Karpas-422 (cell line): Measurements from ENCODE around the gene BICC1. TPM values are rescaled to one million over a fixed set of nuclear protein-coding genes. Genes with fewer than 3 reads are reported as not detected.

ENCODE experiments used
- DNase-seq: peaks from one replicate; pipeline ENCODE4 v3.0.0-alpha.2; 2015
- H2AFZ ChIP-seq: fragments of 200-600 bp; sonication (generic); 2 replicates; pipeline ENCODE4 v1.6.1; 2014; ENCODE audit warnings: antibody characterized with exemption, low read length, mixed read lengths
- H3K27ac ChIP-seq: fragments of 200-600 bp; sonication (generic); 2 replicates; pipeline ENCODE4 v1.5.1; 2014; ENCODE audit warnings: mild to moderate bottlenecking, low read length, moderate library complexity
- H3K27me3 ChIP-seq: fragments of 200-600 bp; sonication (generic); 2 replicates; pipeline ENCODE4 v1.6.1; 2014; ENCODE audit warnings: low read length, mixed read lengths
- H3K36me3 ChIP-seq: fragments of 200-600 bp; sonication (generic); 2 replicates; pipeline ENCODE4 v1.6.1; 2014; ENCODE audit warnings: low read length, mixed read lengths; ENCODE audit not compliant: insufficient read depth
- H3K4me1 ChIP-seq: fragments of 200-600 bp; sonication (generic); 2 replicates; pipeline ENCODE4 v1.6.1; 2014; ENCODE audit warnings: mild to moderate bottlenecking, low read length, mixed read lengths
- H3K4me2 ChIP-seq: fragments of 200-600 bp; sonication (generic); 2 replicates; pipeline ENCODE4 v1.6.1; 2014; ENCODE audit warnings: low read length, low read depth, mild to moderate bottlenecking; ENCODE audit not compliant: poor library complexity, severe bottlenecking
- H3K4me3 ChIP-seq: fragments of 200-600 bp; sonication (generic); 2 replicates; pipeline ENCODE4 v1.5.1; 2014; ENCODE audit warnings: mild to moderate bottlenecking, antibody characterized with exemption, low read length, mixed read lengths
- H3K79me2 ChIP-seq: fragments of 200-600 bp; sonication (generic); 2 replicates; pipeline ENCODE4 v1.6.1; 2014; ENCODE audit warnings: mild to moderate bottlenecking, low read length, mixed read lengths
- H3K9ac ChIP-seq: fragments of 200-600 bp; sonication (generic); 2 replicates; pipeline ENCODE4 v1.6.0; 2014; ENCODE audit warnings: low read length
- H3K9me2 ChIP-seq: fragments of 200-600 bp; sonication (generic), shearing (Covaris generic); replicated peaks from 2 replicates; pipeline ENCODE4 v1.6.0; 2014; ENCODE audit warnings: mild to moderate bottlenecking, low read length, moderate library complexity; ENCODE audit not compliant: insufficient read depth
- H3K9me3 ChIP-seq: fragments of 300-700, 200-600 bp; sonication (generic); 2 replicates; pipeline ENCODE4 v1.6.1; 2014; ENCODE audit warnings: low read length, mixed read lengths
- H4K20me1 ChIP-seq: fragments of 200-600 bp; sonication (generic); 2 replicates; pipeline ENCODE4 v1.6.1; 2014; ENCODE audit warnings: mild to moderate bottlenecking, antibody characterized with exemption, low read length, low read depth; ENCODE audit not compliant: insufficient read depth
- total RNA-seq: library from RNA; depleted of rRNA; stranded (reverse); fragments of >200 nt; shearing (Covaris generic); gene quantifications from 2 replicates; pipeline ENCODE4 v1.2.3, GENCODE V29; 2014; ENCODE audit warnings: low replicate concordance

The BICC1 gene
- total RNA-seq, 1 experiment from 2014 or later, result not detected

DNA sequence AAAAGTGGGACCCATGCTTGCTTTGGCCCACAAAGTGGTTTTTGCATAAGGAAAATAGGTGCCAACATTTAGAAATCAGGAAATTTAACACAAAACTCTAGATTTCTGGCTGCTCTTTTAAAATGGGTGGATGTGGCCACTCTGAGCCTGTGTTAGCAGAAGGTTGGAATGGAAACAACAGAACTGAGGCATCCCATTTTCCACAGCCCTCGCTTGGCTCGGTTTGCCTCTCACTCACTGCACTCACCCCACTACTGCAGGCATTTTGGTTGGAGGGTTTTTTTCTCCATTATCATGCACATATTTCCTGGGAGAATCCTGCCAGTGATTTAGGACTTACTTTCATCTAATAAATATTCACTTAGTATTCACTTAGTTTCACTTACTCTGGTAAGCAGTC is 178.9 kb downstream of the BICC1 start:
- H3K4me1 ChIP-seq, result no peaks in the 10 kb centered on the region
- no peaks in the 10 kb centered on the region for H3K36me3 ChIP-seq
- no peaks in the 10 kb centered on the region for H3K9me3 ChIP-seq
- no peaks in the 10 kb centered on the region for H3K9me2 ChIP-seq
- H3K27ac ChIP-seq, result no peak overlapping the region
- no peaks in the 10 kb centered on the region for H3K27me3 ChIP-seq
- no peak for DNase-seq
- H2AFZ ChIP-seq, result no peak overlapping the region
- H3K4me2 ChIP-seq, result no peak overlapping the region
- H3K79me2 ChIP-seq, result no peaks in the 10 kb centered on the region
- no peaks in the 10 kb centered on the region for H4K20me1 ChIP-seq
- H3K4me3 ChIP-seq, result no peak overlapping the region
- H3K9ac ChIP-seq, result no peak overlapping the region

DNA sequence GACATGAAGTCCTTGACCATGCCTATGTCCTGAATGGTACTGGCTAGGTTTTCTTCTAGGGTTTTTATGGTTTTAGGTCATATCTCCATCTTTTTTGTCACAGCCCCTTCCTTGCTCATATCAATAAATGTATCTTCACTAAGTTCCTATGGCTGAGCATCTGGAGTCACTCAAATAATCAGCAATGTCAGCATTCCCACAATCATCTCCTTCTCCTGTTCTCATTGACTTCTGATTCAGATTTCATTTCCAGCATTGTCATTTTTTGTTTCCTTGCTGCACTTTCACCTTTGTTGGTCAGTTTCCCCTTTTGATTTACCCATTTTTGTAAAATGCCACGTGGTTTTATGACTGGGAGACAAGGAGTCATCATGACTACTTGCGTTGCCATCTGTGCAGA is 181.2 kb downstream of the BICC1 start:
- Histone ChIP-seq H4K20me1 (no peaks in the 10 kb centered on the region), H3K4me3 (no peak overlapping the region), H3K79me2 (no peaks in the 10 kb centered on the region), H3K4me2 (no peak overlapping the region), H3K27ac (no peak overlapping the region), H3K4me1 (no peaks in the 10 kb centered on the region), H3K36me3 (no peaks in the 10 kb centered on the region), H3K27me3 (no peaks in the 10 kb centered on the region), H3K9me2 (no peaks in the 10 kb centered on the region), H3K9me3 (no peaks in the 10 kb centered on the region), H3K9ac (no peak overlapping the region), H2AFZ (no peak overlapping the region)
- DNase-seq, result no peak

DNA sequence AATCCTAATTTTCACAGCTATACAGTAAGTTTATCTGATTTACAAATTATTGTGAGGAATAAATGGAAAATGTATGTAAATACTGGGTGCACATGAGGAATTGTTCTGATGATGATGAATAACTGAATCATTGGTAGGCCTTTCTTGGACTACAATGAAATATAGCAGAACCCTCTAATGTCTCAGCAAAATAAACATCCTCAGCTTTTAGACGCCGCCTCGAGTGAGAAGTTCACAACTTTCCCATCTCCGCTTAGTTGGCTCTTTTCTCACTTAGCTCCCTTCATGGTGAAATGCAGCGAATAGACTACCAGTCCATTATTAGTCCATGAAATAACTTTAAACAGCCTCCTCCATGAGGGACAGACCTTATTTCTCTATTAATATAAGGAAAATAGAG is 182.3 kb downstream of the BICC1 start:
- H3K9me2 ChIP-seq, result no peaks in the 10 kb centered on the region
- no peaks in the 10 kb centered on the region for H3K4me1 ChIP-seq
- no peak overlapping the region for H3K4me2 ChIP-seq
- H3K27me3 ChIP-seq, result no peaks in the 10 kb centered on the region
- H2AFZ ChIP-seq, result no peak overlapping the region
- H4K20me1 ChIP-seq, result no peaks in the 10 kb centered on the region
- DNase-seq, result no peak
- H3K9ac ChIP-seq, result no peak overlapping the region
- no peak overlapping the region for H3K27ac ChIP-seq
- no peak overlapping the region for H3K4me3 ChIP-seq
- H3K79me2 ChIP-seq, result no peaks in the 10 kb centered on the region
- no peaks in the 10 kb centered on the region for H3K9me3 ChIP-seq
- no peaks in the 10 kb centered on the region for H3K36me3 ChIP-seq

DNA sequence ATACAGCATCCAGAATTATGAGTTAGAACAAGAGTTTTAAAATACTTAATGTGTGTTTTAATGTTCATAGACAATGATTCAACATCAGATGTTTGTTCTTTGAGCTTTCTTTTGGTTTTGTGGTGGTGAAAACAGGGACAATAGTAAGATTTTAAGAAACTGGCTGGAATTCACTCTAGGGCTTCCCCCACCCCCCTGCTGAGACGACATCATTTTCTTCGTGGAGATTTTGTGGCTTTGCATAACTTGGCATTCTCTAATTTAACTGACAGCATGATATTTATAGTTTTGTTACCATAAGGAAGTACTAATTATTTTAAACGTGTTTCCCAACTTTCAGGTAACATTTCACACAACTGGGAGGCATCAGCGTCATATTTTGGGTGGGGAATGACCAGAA is 184.1 kb downstream of the BICC1 start:
- no peak overlapping the region for H3K4me2 ChIP-seq
- H3K9me3 ChIP-seq, result no peaks in the 10 kb centered on the region
- H3K4me3 ChIP-seq, result no peak overlapping the region
- H4K20me1 ChIP-seq, result no peaks in the 10 kb centered on the region
- no peak for DNase-seq
- H3K27ac ChIP-seq, result no peak overlapping the region
- H3K4me1 ChIP-seq, result no peaks in the 10 kb centered on the region
- no peaks in the 10 kb centered on the region for H3K36me3 ChIP-seq
- H3K27me3 ChIP-seq, result no peaks in the 10 kb centered on the region
- H3K9ac ChIP-seq, result no peak overlapping the region
- no peak overlapping the region for H2AFZ ChIP-seq
- no peaks in the 10 kb centered on the region for H3K79me2 ChIP-seq
- no peaks in the 10 kb centered on the region for H3K9me2 ChIP-seq

DNA sequence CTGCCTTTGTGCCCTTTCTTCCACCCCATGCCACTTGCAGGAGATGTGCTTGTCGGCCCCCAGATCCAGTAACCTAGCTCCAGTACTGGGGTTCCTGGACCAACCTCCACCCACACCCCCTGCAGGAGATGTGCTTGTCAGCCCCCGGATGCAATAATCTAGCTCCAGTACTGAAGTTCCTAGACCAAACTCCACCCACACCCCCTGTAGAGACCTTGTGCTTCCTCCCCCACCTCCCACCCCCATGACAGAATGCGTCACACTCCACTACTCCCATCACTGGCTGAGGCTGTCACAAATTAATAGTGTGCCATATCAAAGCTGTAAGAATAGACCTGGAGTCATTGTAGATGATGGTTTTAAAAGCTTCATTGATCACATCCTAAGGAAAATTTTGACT is 185.0 kb downstream of the BICC1 start:
- H3K27ac ChIP-seq, result no peak overlapping the region
- DNase-seq, result no peak
- no peaks in the 10 kb centered on the region for H3K27me3 ChIP-seq
- no peaks in the 10 kb centered on the region for H3K4me1 ChIP-seq
- no peaks in the 10 kb centered on the region for H3K9me2 ChIP-seq
- H3K9me3 ChIP-seq, result no peaks in the 10 kb centered on the region
- H3K4me3 ChIP-seq, result no peak overlapping the region
- H4K20me1 ChIP-seq, result no peaks in the 10 kb centered on the region
- no peak overlapping the region for H3K9ac ChIP-seq
- no peak overlapping the region for H3K4me2 ChIP-seq
- H2AFZ ChIP-seq, result no peak overlapping the region
- H3K79me2 ChIP-seq, result no peaks in the 10 kb centered on the region
- H3K36me3 ChIP-seq, result no peaks in the 10 kb centered on the region

DNA sequence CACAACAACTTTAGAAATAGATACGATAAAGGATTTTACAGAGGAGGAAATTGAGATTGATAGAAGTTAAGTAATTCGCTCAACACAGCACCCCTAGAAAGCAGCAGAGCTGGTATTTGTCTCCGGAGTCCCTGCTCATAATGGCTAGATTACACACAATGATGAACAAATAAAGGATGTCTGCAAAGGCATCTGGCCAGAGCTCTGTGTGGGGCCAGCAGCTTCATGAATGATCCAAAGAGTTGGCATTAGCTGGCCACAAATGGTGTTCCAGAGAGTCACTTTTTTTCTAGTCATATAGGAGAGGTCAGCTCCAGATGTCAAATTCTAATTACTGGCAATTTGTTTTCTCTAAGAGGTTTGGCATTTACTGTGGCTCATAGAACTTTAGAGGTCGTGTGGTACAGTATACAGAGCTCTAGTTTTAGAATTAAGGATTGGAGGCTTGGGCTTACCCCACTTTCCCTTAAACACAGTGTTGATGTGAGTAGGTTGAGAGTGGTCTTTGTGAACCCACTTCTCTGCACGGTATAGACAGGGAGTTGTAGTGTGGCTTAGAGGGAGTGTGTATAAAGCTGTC is 186.2 kb downstream of the BICC1 start:
- Histone ChIP-seq H3K4me3 (no peak overlapping the region), H3K27ac (no peak overlapping the region), H3K79me2 (no peaks in the 10 kb centered on the region), H3K4me2 (no peak overlapping the region), H3K36me3 (no peaks in the 10 kb centered on the region), H3K27me3 (no peaks in the 10 kb centered on the region), H3K9me3 (no peaks in the 10 kb centered on the region), H2AFZ (no peak overlapping the region), H3K9me2 (no peaks in the 10 kb centered on the region), H4K20me1 (no peaks in the 10 kb centered on the region), H3K4me1 (no peaks in the 10 kb centered on the region), H3K9ac (no peak overlapping the region)
- no peak for DNase-seq

DNA sequence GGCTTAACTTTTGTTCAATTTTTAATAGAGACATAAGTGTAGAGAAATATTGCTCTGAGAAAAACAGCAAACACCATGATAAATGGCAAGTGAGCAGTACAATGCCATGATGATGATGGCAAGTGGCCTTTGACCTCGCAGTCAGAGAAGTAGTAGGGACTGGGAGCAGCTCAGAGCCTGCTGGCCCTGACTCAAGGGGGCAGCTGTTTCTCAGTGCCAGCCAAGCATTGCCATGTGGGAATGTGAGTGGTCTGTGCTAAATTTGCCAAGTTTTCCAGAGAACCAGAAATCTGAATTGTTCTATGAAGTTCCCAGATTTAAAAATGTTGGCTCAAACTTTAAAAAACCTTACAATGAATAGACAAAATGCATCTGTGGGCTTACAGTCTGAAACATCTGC is 187.9 kb downstream of the BICC1 start:
- Histone ChIP-seq H3K4me3 (no peak overlapping the region), H3K27me3 (no peaks in the 10 kb centered on the region), H3K4me1 (no peaks in the 10 kb centered on the region), H3K9me2 (no peaks in the 10 kb centered on the region), H3K4me2 (no peak overlapping the region), H3K9ac (no peak overlapping the region), H3K79me2 (no peaks in the 10 kb centered on the region), H3K36me3 (no peaks in the 10 kb centered on the region), H4K20me1 (no peaks in the 10 kb centered on the region), H3K9me3 (no peaks in the 10 kb centered on the region), H3K27ac (no peak overlapping the region), H2AFZ (no peak overlapping the region)
- no peak for DNase-seq

DNA sequence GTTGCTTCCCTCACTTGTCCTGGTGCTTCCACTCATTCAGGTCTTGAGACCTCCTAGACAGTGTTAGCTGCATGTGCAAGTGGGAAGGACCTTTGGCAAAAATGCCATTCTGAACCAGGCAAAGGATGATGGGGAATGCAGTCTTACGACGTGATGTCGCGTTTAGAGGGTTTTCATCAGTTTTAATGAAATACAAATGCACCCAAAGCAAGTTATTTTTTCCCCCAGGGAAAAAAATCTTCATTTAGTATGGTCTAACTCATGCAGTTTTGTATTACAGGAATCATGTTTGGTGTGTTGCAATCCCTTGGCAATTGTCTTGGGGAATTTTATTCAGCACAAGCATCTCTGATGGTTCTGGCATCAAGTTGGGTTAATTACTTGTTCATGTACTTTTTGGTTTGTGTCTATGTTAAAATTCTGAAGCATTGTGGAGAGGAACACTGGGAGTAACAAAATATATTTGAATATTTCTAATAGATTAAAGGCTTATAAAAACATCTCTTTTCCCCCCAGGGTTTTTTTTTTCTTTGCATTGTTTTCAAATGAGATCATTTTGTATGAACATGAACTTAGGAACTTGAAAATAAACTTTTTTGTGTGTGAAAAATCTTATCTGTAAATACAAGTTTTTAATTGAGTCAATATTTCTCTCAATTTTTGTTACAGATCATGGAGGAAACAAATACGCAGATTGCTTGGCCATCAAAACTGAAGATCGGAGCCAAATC is 188.9 kb downstream of the BICC1 start:
- Histone ChIP-seq H4K20me1 (no peaks in the 10 kb centered on the region), H3K27me3 (no peaks in the 10 kb centered on the region), H2AFZ (no peak overlapping the region), H3K9ac (no peak overlapping the region), H3K9me2 (no peaks in the 10 kb centered on the region), H3K4me3 (no peak overlapping the region), H3K27ac (no peak overlapping the region), H3K4me1 (no peaks in the 10 kb centered on the region), H3K36me3 (no peaks in the 10 kb centered on the region), H3K79me2 (no peaks in the 10 kb centered on the region), H3K9me3 (no peaks in the 10 kb centered on the region), H3K4me2 (no peak overlapping the region)
- DNase-seq, result no peak
